IMR-90 (cell line): Measurements from ENCODE around the gene ARNT2. TPM values are rescaled to one million over a fixed set of nuclear protein-coding genes. Genes with fewer than 3 reads are reported as not detected.

ENCODE experiments used
- ATAC-seq: fragments of 200-7000 bp; cut with Tn5 transposase; 2 replicates; pipeline ENCODE4 v1.9.1; 2020; ENCODE audit warnings: low read depth, mild to moderate bottlenecking, moderate library complexity
- BruUV-seq: library from RNA; stranded (reverse); fragments of 400-500 nt; replicated peaks from 2 replicates; lab custom pipeline; 2021; lab: Mats Ljungman, UMichigan
- CTCF ChIA-PET: fragments of 300-600 bp; formaldehyde crosslinking; extraction: SDS; loops from one replicate; lab custom pipeline; 2021; ENCODE audit warnings: antibody characterized with exemption; lab: Yijun Ruan, JAX
- POLR2A ChIA-PET: fragments of 300-600 bp; sonication (Branson Sonifier 250); formaldehyde crosslinking; loops from one replicate; lab custom pipeline; 2022; ENCODE audit warnings: antibody characterized with exemption; ENCODE audit not compliant: unreplicated experiment; lab: Charles Lee
- DNase-seq: peaks from one replicate; pipeline ENCODE4 v3.0.0; 2013
- H2AFZ ChIP-seq: replicated peaks from 2 replicates; pipeline ENCODE3; 2013; ENCODE audit warnings: low read length, mild to moderate bottlenecking; ENCODE audit not compliant: poor library complexity
- H2AK5ac ChIP-seq: 2 replicates; pipeline ENCODE4 v1.6.1; 2013; ENCODE audit warnings: low read depth, low read length, inconsistent platforms
- H2AK9ac ChIP-seq: replicated peaks from 2 replicates; pipeline ENCODE3; 2013; ENCODE audit warnings: mild to moderate bottlenecking, low read depth, low read length, moderate library complexity; ENCODE audit not compliant: poor library complexity
- H2BK120ac ChIP-seq: 2 replicates; pipeline ENCODE4 v1.6.1; 2013; ENCODE audit warnings: low read depth, low read length, inconsistent platforms
- H2BK15ac ChIP-seq: 3 replicates; pipeline ENCODE4 v1.6.1; 2013; ENCODE audit warnings: low read depth, low read length, inconsistent platforms
- H2BK20ac ChIP-seq: 2 replicates; pipeline ENCODE4 v1.6.1; 2013; ENCODE audit warnings: low read depth, mild to moderate bottlenecking, inconsistent platforms, low read length, moderate library complexity
- H2BK5ac ChIP-seq: 2 replicates; pipeline ENCODE4 v1.6.1; 2013; ENCODE audit warnings: mild to moderate bottlenecking, low read depth, low read length, inconsistent platforms; ENCODE audit not compliant: poor library complexity, severe bottlenecking
- H3K14ac ChIP-seq: replicated peaks from 2 replicates; pipeline ENCODE4 v1.6.1; 2013; ENCODE audit warnings: low read depth, low read length, inconsistent platforms
- H3K18ac ChIP-seq: 2 replicates; pipeline ENCODE4 v1.6.1; 2013; ENCODE audit warnings: low read depth, low read length, control low read depth
- H3K23ac ChIP-seq: 2 replicates; pipeline ENCODE4 v1.6.1; 2013; ENCODE audit warnings: low read depth, low read length, inconsistent platforms
- H3K27ac ChIP-seq: 2 replicates; pipeline ENCODE4 v1.5.1; 2013; ENCODE audit warnings: mild to moderate bottlenecking, control low read depth, low read length; ENCODE audit not compliant: insufficient read depth
- H3K27me3 ChIP-seq: 2 replicates; pipeline ENCODE4 v1.6.1; 2013; ENCODE audit warnings: low read length; ENCODE audit not compliant: control insufficient read depth, insufficient read depth
- H3K36me3 ChIP-seq: 2 replicates; pipeline ENCODE4 v1.6.1; 2013; ENCODE audit warnings: low read length, mixed read lengths; ENCODE audit not compliant: control insufficient read depth, insufficient read depth
- H3K4ac ChIP-seq: 2 replicates; pipeline ENCODE4 v1.6.1; 2013; ENCODE audit warnings: low read depth, low read length, inconsistent platforms
- H3K4me1 ChIP-seq: 2 replicates; pipeline ENCODE4 v1.6.1; 2013; ENCODE audit warnings: low read length, mixed read lengths; ENCODE audit not compliant: control insufficient read depth, insufficient read depth
- H3K4me2 ChIP-seq: 2 replicates; pipeline ENCODE4 v1.6.1; 2013; ENCODE audit warnings: low read depth, mild to moderate bottlenecking, control low read depth, low read length, moderate library complexity
- H3K4me3 ChIP-seq: 2 replicates; pipeline ENCODE4 v1.5.1; 2013; ENCODE audit warnings: low read depth, mild to moderate bottlenecking, control low read depth, low read length, moderate library complexity; ENCODE audit not compliant: insufficient read depth
- H3K56ac ChIP-seq: 2 replicates; pipeline ENCODE4 v1.6.1; 2013; ENCODE audit warnings: low read length, inconsistent platforms; ENCODE audit not compliant: insufficient read depth; ENCODE audit errors: extremely low read depth
- H3K79me1 ChIP-seq, 2 experiments: 2 replicates each; pipeline ENCODE4 v1.6.1; 2013; ENCODE audit warnings: low read length in 2 of 2, inconsistent platforms in 1 of 2, low read depth in 1 of 2
- H3K9ac ChIP-seq: 2 replicates; pipeline ENCODE4 v1.6.1; 2013; ENCODE audit warnings: low read depth, low read length, control low read depth
- H3K9me1 ChIP-seq: 2 replicates; pipeline ENCODE4 v1.6.1; 2013; ENCODE audit warnings: low read length, inconsistent platforms; ENCODE audit not compliant: insufficient read depth
- H3K9me3 ChIP-seq: 2 replicates; pipeline ENCODE4 v1.6.1; 2013; ENCODE audit warnings: low read length; ENCODE audit not compliant: control insufficient read depth, insufficient read depth
- H4K20me1 ChIP-seq: 2 replicates; pipeline ENCODE4 v1.6.1; 2013; ENCODE audit warnings: low read length, inconsistent platforms; ENCODE audit not compliant: insufficient read depth
- H4K5ac ChIP-seq: 2 replicates; pipeline ENCODE4 v1.6.1; 2013; ENCODE audit warnings: mild to moderate bottlenecking, low read depth, low read length, control low read depth
- H4K8ac ChIP-seq, 2 experiments: 2 replicates each; pipeline ENCODE4 v1.6.1; 2013; ENCODE audit warnings: low read depth in 2 of 2, low read length in 2 of 2, control low read depth in 1 of 2, inconsistent platforms in 1 of 2
- H4K91ac ChIP-seq: 2 replicates; pipeline ENCODE4 v1.6.1; 2013; ENCODE audit warnings: low read depth, low read length, inconsistent platforms; ENCODE audit not compliant: insufficient read depth
- BHLHE40 ChIP-seq: fragments of 150-350 bp; IDR thresholded peaks from 2 replicates; pipeline ENCODE4 v1.6.1; 2016; ENCODE audit warnings: mild to moderate bottlenecking, low read depth, low read length
- WGBS, 2 experiments: methylation state at CpG; one replicate each; pipeline versions ENCODE4 v1.1.5 to v1.1.7; 2013; ENCODE audit warnings: missing lambda C conversion rate in 2 of 2; ENCODE audit not compliant: insufficient read length in 1 of 2; ENCODE audit errors: extremely low coverage in 2 of 2; 5-methylcytosine and 5-hydroxymethylcytosine counted together
- dilution Hi-C: fragments of 300-500 bp; cut with HindIII; formaldehyde crosslinking; loops from one replicate; pipeline ENCODE4 v1.14.3; 2018; ENCODE audit warnings: low sequenced_read_pairs; ENCODE audit not compliant: unreplicated experiment
- in situ Hi-C: fragments of 300-500 bp; cut with MboI; formaldehyde crosslinking; loops from 3 replicates; pipeline ENCODE4 v1.14.3; 2019; ENCODE audit warnings: low sequenced_read_pairs, inconsistent platforms, mixed read lengths
- intact Hi-C: fragments of 100-400 bp; cut with micrococcal nuclease; formaldehyde crosslinking; loops from 2 replicates; pipeline ENCODE4 v1.10.0; 2022
- polyA plus RNA-seq, 3 experiments: library from polyadenylated mRNA; depleted of rRNA; stranded (reverse); fragments of >200 nt; gene quantifications; 2 replicates each; pipeline ENCODE4 v1.2.3, GENCODE V29; 2012; ENCODE audit warnings: low replicate concordance in 1 of 3
- total RNA-seq: library from RNA; depleted of rRNA; stranded (reverse); fragments of >200 nt; gene quantifications from 2 replicates; pipeline ENCODE4 v1.2.3, GENCODE V29; 2012

Gene ARNT2
- total and polyA plus RNA-seq, 2 of the 4 experiments (the other 2 are of a cell fraction): 18.2 to 19.0 TPM

GRCh38 chr15:80442728-80443403, 38.7 kb downstream of the ARNT2 start:
- no peak overlapping the region for H2AFZ ChIP-seq
- intact Hi-C loops: no loop called here
- no peaks in the 10 kb centered on the region for H3K27me3 ChIP-seq
- no peak overlapping the region for H3K27ac ChIP-seq
- H3K4ac ChIP-seq: no peak overlapping the region
- dilution Hi-C loops: no loop called here
- no peak overlapping the region for H3K18ac ChIP-seq
- no peak overlapping the region for H3K14ac ChIP-seq
- no peak overlapping the region for H4K5ac ChIP-seq
- peaks cover 4% of the 10 kb centered on the region; the same call in 1 of the 2 replicates for H3K4me1 ChIP-seq
- H2BK5ac ChIP-seq: no peak overlapping the region
- no peak overlapping the region for H3K9ac ChIP-seq
- no peak overlapping the region for H3K4me3 ChIP-seq
- no peak overlapping the region for H2AK9ac ChIP-seq
- TF ChIP-seq BHLHE40: no peak
- DNase-seq (no peak), ATAC-seq (no peak)
- POLR2A ChIA-PET: interaction anchor here (0.6 kb wide), 1 partner anchor 269 kb away, joined by 4 read pairs; no protein-coding TSS in a partner anchor
- in situ Hi-C loops: no loop called here
- H3K23ac ChIP-seq: no peak overlapping the region
- peaks cover 5% of the 10 kb centered on the region; the same call in 1 of the 2 replicates for H4K20me1 ChIP-seq
- H3K9me1 ChIP-seq: peaks cover 22% of the 10 kb centered on the region
- H3K4me2 ChIP-seq: no peak overlapping the region
- H2BK15ac ChIP-seq: no peak overlapping the region
- WGBS, 2 experiments: 50% methylated on average over 1 of the region's 6 CpGs; no CpG with 5 or more reads in 1 of the 2 experiments
- no peak overlapping the region for H4K91ac ChIP-seq
- no peak overlapping the region for H3K56ac ChIP-seq
- BruUV-seq: no TSS peak
- H2BK20ac ChIP-seq: no peak overlapping the region
- peak overlapping the region; percentile 20; the same call in 1 of the 2 replicates for H2AK5ac ChIP-seq
- H2BK120ac ChIP-seq: no peak overlapping the region
- peaks cover 23 to 48% of the 10 kb centered on the region in 2 experiments for H3K79me1 ChIP-seq
- H4K8ac ChIP-seq: no peak overlapping the region
- H3K36me3 ChIP-seq: 0 out of 2 replicates have a peak, but pooled peaks cover 2% of the 10 kb centered on the region
- H3K9me3 ChIP-seq: no peaks in the 10 kb centered on the region
- CTCF ChIA-PET: interaction anchor here (1.4 kb wide), 1 partner anchor 13 kb away, joined by 3 read pairs; no protein-coding TSS in a partner anchor
